ENCODE data around the gene FKBP10. TPM values are rescaled to one million over a fixed set of nuclear protein-coding genes. Genes with fewer than 3 reads are reported as not detected.

Gene FKBP10
- total RNA-seq, 1 experiment from 2014 or later, result 264 TPM

DNA sequence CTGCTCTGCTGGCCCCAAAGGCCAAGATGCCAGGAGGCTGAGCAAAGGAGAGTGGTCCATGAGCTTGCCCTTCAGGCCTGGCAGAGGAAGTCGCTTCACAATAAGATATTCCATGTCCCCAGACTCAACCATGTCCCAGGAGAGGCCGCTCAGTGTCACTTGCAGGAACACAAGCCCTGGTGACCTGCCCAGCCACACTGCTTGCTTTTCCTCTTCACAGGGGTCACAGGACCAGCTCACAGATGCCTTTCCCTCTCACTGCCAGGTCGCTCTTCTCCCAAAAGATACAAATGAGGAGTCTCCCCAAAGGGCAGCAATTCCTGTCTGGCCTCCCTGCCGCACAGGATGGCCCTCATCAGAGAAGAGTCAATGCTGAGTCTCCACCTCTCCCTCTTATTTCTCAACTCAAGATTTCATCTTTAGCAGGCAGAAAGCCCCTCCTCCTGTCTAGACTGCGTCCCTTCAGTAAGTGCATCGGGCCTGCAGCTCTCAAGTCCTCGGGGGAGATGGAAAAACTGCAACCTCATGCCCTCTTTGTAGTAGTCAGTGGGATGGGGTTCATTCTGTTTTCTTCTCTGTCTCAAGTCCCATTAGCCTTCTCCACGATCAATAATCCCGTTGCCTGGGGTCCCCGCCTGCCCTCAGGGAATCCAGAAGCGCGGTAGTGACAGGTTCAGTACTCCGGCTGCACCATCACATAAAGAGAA, 31.2 kb upstream of the FKBP10 start:
- DNase-seq (ENCODE audit: extremely low read depth, low read depth), result no peak

DNA sequence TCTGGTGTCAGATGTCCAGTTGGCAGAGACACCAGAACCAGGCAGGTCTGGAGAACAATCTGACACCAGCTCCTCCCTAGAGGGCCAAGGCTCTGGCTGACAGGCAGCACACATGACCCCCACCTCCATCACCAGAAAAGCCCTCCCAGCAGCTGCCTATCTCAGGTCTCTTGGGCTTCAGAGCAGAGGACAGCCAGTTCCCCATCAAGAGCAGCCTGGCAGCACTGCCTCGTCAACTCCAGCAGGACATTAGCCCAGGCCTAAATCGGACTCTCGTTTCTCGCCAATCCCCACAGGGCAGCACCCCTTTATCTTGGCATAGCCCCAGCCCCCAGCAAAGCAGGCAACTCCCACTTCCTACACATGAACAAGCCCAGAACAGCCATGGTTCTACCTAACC, 30.7 kb upstream of the FKBP10 start:
- no peak for DNase-seq (ENCODE audit: extremely low read depth, low read depth)

DNA sequence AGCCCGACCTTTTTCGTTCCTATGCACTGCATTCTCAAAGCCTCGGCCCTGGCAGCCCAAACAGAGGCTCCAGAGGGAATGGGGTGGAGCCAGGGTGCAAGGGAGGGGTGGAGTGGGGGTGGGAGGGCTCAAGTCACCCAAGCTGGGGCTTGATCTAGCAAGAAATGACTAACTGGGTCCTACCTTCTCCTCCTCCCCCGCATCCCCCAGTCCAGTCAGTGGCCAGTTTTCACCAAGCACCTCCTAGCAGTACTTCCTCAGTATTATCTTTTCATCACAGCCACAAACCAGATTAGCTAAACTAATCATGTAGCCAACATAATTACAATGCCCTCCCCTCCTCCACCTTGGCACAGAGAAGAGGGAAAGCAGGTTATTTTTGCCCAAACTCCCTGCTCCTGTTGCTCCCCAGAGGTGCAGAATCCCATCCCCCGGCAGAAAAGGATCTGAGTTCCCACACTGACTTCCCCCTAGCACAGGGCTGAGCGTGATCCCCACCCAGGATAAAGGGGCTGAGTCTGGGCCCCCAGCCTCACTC, 28.5 kb upstream of the FKBP10 start:
- no peak for DNase-seq (ENCODE audit: extremely low read depth, low read depth)

DNA sequence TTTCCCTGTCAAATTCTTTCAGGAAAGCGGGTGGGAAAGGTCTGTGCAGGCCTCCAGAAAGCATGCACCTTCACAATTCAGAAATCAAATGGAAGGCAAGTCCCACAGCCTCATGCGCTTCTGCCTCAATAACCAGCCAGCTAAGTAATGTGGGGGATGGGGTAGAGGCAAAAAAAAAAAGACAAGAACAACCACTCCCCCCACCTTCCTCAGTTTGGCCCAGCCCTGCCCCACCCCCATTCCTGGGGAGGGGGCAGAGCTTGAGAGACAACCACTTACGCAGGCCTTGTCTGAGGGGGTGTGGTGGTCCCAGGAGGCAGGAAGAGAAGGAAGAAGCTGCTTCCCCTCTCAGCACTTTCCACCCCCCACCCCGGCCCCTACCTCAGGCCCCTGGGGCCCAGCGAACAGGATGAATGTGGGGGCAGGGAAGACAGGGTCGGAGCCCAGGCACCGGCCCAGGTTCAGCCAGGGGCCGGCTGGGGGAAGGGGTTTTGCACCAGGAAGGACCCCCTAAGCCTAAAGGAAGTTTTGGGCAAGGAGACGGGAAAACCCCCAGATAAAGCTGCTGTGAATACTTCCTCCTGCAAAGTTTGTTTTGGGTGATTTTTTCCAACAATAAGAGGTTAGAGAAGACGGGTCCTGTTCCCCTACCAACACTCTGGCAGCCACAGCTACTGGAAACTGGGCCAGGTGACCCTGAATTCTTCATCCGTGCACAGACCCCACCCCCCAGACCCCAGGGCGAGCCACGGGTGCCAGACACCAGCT, 27.5 kb upstream of the FKBP10 start:
- DNase-seq (ENCODE audit: extremely low read depth, low read depth), result no peak

DNA sequence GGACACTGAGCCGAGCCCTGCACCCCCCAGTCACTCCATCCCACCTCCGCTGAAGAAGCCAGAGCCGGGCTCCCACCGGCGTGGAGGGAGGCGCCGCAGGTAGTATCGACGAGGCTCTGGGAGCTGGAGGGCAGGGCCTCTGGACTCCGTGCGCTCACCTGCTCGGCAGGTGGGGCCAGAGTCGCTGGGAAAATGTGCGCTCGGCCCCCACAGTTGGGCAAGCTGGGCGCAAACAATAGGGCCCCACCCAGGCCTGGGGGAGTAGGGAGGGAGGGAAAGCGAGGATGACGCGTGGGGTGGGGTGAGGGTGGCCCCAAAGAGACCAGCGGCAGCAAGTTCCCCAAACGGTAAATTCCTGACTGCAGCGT, 27.0 kb upstream of the FKBP10 start:
- DNase-seq (ENCODE audit: extremely low read depth, low read depth), result no peak

DNA sequence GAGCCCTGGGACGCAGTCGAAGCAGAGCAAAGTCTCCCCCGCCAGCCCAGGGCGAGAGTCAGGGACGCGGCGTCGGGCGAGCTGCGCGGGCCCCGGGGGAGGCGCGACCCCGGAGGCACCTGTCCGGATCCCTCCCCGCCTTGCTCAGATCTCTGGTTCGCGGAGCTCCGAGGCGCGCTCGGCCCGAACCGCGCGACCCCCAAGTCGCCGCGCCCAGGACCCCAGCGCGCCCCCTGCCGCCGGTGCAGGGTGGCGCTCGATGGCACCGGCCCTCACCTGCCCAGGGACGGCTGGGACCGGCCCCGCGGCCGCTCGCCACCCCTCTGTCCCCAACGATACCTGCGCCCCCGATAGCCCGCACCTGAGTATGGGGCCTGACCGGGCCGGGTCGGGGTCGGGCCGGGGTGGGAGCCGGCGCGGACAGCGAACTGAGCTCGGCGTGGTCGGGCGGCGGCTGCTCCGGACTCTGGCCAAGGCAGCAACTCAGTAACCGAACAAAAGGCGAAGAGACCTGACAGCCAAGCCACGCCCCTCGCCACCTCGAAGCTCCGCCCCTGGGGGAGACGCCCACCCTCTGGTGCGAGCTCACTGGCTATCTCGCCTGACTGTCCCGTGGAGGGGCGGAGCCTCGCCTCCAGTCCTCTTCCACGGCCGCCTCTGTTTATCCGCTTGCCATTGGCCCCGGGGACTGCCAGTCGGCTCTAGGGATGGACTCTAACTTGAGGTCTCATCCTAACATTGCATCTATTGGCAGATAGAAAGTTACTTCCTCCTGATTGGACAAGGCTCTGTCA, 26.4 kb upstream of the FKBP10 start, which contains the start of gene JUP:
TSS of gene JUP (minus strand) at position 485 of the 794 bp plus-strand sequence. CDS start 14,857 bp downstream, outside the sequence.
- DNase-seq (ENCODE audit: extremely low read depth, low read depth), result peak; percentile 100

DNA sequence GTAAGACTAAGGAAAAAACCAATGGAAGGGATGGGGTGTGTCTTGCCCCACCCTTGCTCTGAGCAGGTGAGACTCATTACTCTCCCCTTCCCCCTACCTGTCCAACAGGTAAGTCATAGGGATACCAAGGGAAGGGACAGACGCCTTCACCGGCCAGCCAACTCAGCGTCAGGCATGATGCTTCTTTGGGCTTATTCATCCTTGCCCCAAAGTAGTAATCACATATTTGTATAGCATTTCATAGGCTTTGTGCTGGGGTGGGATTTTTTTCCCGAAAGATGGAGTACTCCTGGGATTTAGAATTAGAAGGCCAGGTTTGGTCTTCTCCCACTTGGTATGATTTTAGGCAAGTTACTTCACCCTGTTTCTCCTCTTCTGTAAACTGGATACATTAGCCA, 25.8 kb upstream of the FKBP10 start:
- DNase-seq (ENCODE audit: extremely low read depth, low read depth), result no peak

DNA sequence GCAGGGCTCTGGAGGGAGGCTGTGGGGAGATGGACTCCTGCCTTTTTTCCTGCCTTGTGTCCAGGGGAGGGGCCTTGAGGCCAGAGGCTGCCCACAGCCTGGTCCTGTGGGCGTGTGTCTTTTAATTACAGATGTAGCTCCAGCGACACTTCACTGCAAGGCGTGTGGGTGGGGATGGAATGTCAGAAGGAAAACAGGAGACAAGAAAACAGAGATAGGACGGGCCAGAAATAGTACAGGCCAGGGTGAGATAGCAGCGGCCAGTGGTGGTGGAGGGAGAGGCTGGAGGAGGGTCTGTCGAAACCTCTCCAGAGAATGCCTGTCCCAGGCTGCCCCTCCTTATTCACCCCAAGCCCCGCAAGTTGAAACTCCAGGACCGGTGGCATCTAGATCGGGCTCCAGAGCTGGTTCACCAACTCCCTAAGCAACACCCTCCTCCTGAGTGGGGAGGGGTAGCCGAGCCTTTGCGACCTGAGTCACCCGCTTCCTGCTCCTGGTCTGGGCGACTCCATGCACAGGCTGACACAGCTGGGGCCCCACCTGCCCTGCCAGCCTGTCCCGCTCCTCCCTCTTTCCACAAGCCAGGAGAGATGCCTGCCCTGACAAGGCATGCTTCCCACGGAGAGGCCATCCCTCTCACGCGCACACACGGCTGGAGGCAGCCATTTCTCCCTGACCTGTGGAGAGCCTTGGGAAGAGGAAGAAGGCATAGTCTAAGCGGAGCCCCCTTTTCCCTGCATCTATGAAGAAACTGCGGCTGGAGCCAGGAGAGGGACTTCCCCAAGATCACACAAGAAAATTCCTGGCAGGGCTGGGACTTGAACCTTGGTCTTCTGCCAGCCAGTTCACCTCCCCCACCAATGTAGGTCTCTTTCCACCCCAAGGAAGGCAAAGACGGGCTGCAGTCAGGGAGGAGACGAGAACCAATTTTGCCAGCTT, 19.7 kb upstream of the FKBP10 start:
- DNase-seq (ENCODE audit: extremely low read depth, low read depth), result peak; percentile 81

DNA sequence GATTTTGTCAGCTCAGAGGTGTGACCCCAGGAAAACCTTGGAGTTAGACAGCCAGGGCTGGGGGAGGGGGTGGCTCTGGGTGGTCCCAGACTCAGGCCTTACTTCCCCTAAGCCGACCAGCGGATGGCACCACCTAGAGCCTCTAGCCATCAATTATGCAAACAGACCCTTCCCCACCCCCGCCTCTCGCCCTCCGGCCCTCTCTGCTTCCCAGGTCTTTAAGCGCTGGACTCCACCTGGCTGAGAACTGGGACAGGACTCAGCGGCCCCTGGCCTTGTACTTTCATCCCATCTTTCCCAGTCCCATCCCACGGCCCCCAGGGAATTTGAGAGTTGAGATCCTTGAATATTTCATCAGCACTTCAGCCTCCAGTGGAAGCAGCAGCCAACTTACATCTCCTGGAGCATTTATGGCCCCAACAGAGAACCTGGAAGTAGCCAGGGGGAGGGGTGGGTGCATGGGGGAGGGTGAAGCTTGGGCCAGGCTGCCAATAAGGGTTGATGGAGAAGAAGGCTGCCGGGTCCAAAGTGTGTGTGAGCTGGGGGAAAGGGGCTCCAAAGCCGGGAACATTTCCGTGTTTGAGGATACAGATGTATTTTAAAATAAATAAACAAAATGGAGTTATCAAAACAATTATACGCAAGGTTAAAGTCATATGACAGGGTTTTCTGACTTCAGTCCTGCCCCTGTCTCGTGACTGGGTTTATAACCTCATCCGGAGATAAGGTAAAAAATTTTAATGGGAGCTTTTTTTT, 18.8 kb upstream of the FKBP10 start:
- DNase-seq (ENCODE audit: extremely low read depth, low read depth), result peak; percentile 49

DNA sequence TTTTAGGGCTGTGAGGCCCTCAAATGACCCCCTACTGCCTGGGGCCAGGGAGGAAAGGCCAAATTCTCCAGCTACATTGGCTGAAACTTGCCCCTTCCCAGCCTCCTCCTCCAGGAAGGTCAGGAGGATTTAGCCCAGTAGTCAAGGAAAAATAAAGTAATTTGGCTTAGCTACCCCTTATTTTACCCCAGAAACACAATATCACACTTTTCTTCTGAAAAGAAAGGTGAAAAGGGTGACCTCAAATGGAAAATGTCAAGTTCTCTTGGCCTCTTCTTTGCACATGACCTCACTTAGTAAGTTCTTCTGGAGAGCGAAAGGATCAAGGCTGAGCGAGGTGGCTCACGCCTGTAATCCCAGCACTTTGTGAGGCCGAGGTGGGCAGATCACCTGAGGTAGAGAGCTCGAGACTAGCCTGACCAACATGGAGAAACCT, 18.2 kb upstream of the FKBP10 start:
- DNase-seq (ENCODE audit: extremely low read depth, low read depth), result no peak

DNA sequence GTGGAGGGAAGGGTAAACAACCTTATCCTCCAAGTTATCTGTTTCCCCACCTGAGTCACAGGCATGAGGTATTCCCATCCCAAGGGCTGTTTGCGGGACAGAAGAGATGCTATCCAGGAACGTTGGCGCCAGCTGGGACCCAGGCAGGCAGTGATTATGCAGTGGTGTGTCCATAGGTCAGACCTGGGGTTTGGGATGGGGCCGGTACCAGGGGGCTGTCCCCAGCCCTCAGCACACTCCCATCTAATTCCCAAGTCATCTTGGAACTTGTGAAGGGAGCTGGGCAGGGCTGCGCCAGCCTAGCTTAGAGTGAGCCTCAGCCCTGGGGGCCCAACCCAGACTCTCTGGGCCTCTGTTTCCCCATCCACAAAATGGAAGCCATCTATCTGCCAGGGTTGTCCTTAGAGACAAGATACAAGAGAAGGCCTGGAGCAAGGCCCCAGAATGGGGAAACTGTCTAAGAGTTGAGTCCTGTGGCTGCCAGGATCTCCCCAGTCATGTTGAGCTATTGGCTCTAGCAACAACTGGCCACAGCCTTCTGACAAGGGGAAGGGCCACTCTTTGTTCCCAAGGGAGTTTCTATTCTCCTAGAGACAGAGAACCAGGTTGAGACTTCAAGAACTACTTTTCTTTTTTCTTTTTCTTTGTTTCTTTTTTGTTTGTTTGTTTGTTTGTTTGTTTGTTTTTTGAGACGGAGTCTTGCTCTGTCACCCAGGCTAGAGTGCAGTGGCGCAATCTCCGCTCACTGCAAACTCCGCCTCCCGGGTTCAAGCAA, 16.5 kb upstream of the FKBP10 start:
- DNase-seq (ENCODE audit: extremely low read depth, low read depth), result no peak

DNA sequence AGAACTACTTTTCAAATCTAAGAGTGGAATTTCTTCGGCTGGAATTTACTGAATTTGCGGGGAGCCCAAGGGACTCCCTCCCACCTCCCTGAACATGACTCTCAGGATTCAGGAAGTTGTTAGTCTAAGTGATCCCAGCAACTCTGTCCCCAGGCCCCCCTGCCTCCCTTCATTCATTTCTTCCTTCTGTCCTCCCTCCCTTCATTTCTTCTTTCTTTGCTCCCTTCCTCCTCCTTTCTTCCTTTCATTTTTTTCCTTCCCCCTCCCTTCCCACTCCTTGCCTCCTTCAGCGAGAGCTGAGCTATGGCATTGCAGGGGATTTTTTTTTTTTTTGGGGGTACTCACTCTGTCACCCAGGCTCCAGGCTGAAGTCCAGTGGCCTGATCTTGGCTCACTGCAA, 15.4 kb upstream of the FKBP10 start:
- no peak for DNase-seq (ENCODE audit: extremely low read depth, low read depth)

DNA sequence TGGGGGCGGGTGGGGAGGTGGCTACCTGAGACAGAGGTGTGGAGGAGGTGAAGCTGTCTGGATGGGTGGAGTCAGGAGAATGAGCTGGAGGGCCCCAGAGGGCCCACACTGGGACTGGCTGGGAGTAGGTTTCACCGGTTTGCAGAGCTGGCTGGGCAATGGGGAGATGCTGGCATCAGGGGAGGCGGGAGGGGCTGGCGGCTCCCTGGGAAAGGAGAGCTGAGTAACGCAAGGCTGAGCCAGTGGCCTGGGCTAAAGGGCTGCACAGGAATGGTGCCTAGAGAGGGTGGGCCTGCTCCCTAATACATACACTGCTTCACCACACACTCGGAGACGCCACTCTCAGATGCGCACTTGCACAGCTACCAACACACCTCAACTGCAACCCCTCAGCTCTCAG, 13.4 kb upstream of the FKBP10 start:
- no peak for DNase-seq (ENCODE audit: extremely low read depth, low read depth)

DNA sequence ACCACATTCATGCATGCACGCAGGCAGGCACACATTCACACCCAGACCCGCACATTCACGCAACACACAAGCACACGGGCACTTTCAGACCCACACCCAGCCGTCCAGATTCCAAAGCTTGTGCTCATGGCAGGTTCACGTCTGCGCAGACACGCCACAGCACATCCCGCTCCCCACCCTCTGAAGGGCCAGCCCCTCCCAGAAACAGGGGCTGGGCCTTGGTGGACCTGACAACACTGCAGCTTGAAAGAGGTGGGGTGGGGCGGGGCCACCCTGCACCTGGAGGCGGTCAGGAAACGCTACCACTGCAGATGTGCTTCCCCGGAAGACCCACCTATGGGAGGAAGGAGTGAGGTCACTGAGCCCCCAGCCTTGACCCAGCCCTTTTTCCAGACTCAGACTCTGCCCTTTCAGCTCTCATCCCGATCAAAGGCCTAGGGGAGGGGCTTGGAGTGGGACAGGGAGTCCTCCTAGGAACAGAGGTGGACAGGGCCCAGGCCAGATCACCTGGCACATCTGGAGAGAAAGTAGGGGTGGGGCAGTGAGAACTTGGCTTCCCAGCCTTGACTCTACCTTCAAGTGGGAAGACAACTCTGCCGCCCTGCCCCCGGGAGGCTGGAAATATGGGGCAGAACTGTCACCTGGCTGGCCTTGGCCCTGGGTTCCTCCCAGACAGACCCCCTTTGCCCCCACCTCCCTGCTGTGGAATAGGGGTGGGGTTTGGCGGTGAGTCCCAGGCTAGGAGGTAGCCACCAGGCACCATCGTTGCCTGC, 12.0 kb upstream of the FKBP10 start:
- peak; percentile 95 for DNase-seq (ENCODE audit: extremely low read depth, low read depth)

DNA sequence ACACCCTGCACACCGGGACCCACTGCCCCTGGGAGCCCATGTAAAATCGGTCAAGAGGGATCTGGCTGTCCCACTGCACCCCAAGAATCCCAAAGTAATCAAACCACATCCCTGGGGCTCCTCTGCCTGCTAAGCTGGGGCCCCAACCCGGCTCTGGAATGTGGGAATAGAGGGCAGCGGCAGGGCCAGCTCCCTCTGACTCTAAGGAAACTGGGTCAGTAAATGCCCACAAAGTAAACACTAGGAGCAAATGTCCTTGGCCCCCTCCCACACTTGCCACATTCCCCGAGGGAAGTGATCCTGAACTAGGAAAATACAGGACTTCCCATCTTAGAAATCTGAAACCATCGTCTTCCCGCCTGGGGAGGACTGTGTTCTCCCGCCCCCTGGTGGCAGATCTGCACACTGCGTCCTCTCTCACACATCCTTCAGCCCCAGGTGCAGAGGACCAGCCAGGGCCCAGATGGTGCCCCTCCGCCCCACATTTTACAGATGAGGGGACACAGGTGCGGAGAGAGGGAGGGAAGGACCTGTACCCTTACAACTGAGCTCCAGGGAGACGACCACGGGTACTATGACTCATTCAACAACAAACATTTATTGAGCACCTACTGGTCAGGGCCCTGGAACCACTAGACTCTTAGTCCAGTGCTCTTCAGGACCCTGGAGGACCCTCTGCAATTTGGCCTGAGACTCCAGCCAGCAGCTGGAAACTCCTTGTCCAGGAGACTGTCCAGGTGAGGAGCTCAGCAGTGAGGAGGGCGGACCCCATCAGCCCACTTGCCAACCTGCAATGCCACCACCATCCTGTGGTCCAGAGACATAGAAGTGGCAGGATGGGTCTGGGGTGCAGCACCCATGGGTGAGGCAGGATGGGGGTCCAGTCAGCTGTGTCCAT, 11.2 kb upstream of the FKBP10 start:
- DNase-seq (ENCODE audit: extremely low read depth, low read depth), result peak; percentile 98

Data from NCI-H460 (cell line).